K562 (cell line): Measurements from ENCODE around the gene PKP1.

ENCODE experiments used
- CTCF ChIP-seq, 3 experiments: IDR thresholded peaks in 2 of 3; conservative IDR thresholded peaks in 1 of 3; 2 replicates each; pipeline ENCODE4 v1.5.1; 2011 to 2012; ENCODE audit warnings: low read length in 3 of 3, mild to moderate bottlenecking in 3 of 3, control low read depth in 2 of 3, improper control_type of control experiment in 1 of 3, inconsistent platforms in 1 of 3, low read depth in 1 of 3, mixed read lengths in 1 of 3, moderate library complexity in 1 of 3; ENCODE audit not compliant: insufficient read depth in 2 of 3
- EHMT2 ChIP-seq: fragments of 450-650 bp; IDR thresholded peaks from 2 replicates; pipeline ENCODE4 v1.6.1; 2018; ENCODE audit warnings: antibody characterized with exemption
- HMGXB4 ChIP-seq: sonication (generic); formaldehyde crosslinking; IDR thresholded peaks from 2 replicates; pipeline ENCODE4 v1.8.1; 2023; ENCODE audit warnings: mild to moderate bottlenecking, missing genetic modification reagents
- NFIC ChIP-seq: fragments of 450-650 bp; IDR thresholded peaks from 2 replicates; pipeline ENCODE4 v1.6.1; 2017; ENCODE audit warnings: mild to moderate bottlenecking, inconsistent platforms
- POLR2A ChIP-seq: fragments of 450-650 bp; conservative IDR thresholded peaks from 2 replicates; pipeline ENCODE4 v1.6.1; 2016
- SMAD1 ChIP-seq: fragments of 150-350 bp; IDR thresholded peaks from 2 replicates; pipeline ENCODE4 v1.6.1; 2014; ENCODE audit warnings: low read length, low read depth; ENCODE audit not compliant: partially characterized antibody
- ZNF75A ChIP-seq: fragments of 450-650 bp; formaldehyde crosslinking; IDR thresholded peaks from 2 replicates; pipeline ENCODE4 v1.4.0; 2020; ENCODE audit warnings: mild to moderate bottlenecking

- TF ChIP-seq SMAD1 (no peak), NFIC (no peak), CTCF (IDR thresholded peaks at IDR 0.05 in 2 of 3, conservative IDR thresholded peaks at IDR 0.05 in 1 of 3; ENCODE audit: insufficient read depth in 2 of 3, low read depth in 1 of 3, low read length in 3 of 3) (no peak), EHMT2 (no peak), HMGXB4 (CRISPR knock-in tag) (no peak), ZNF75A (no peak), POLR2A (no peak)
These were observed 10.5 kb upstream of the PKP1 start for GRCh38 chr1:201272799-201273198.
